ENCODE data around the gene PPP1R37. TPM values are rescaled to one million over a fixed set of nuclear protein-coding genes. Genes with fewer than 3 reads are reported as not detected.

The PPP1R37 gene
- total and polyA plus RNA-seq, 2 donors, result 16.8 to 31.6 TPM

GRCh38 chr19:45136507-45137178 lies 43.7 kb downstream of the PPP1R37 start:
- no peak for DNase-seq (ENCODE audit: extremely low spot score)
- H3K36me3 ChIP-seq (ENCODE audit: insufficient read depth), result peaks cover 1% of the 10 kb centered on the region
- WGBS, result 74% methylated on average over 12 of the region's 12 CpGs
- no peak overlapping the region for H3K27ac ChIP-seq (ENCODE audit: low read depth)
- no peaks in the 10 kb centered on the region for H3K4me1 ChIP-seq (ENCODE audit: insufficient read depth)
- H3K4me3 ChIP-seq (ENCODE audit: low read depth, low read length), result no peak overlapping the region

GRCh38 chr19:45137179-45137761 lies 44.3 kb downstream of the PPP1R37 start:
- Histone ChIP-seq H3K4me1 (ENCODE audit: insufficient read depth) (no peaks in the 10 kb centered on the region), H3K27ac (ENCODE audit: low read depth) (no peak overlapping the region), H3K4me3 (ENCODE audit: low read depth, low read length) (no peak overlapping the region), H3K36me3 (ENCODE audit: insufficient read depth) (peaks cover 1% of the 10 kb centered on the region)
- 75% methylated on average over 17 of the region's 17 CpGs for WGBS
- DNase-seq (ENCODE audit: extremely low spot score), result no peak

- no peak for DNase-seq (ENCODE audit: extremely low spot score)
- Histone ChIP-seq H3K36me3 (ENCODE audit: insufficient read depth) (peaks cover 3% of the 10 kb centered on the region), H3K27ac (ENCODE audit: low read depth) (no peak overlapping the region), H3K4me3 (ENCODE audit: low read depth, low read length) (no peak overlapping the region), H3K4me1 (ENCODE audit: insufficient read depth) (no peaks in the 10 kb centered on the region)
- WGBS, result 84% methylated on average over 11 of the region's 11 CpGs
These were observed 45.3 kb downstream of the PPP1R37 start for GRCh38 chr19:45138303-45138751.

- Histone ChIP-seq H3K36me3 (ENCODE audit: insufficient read depth) (peaks cover 3% of the 10 kb centered on the region), H3K27ac (ENCODE audit: low read depth) (no peak overlapping the region)
- WGBS, result 96% methylated on average over 24 of the region's 24 CpGs
These were observed 46.5 kb downstream of the PPP1R37 start for GRCh38 chr19:45139286-45140143.

GRCh38 chr19:45140144-45140503 lies 47.1 kb downstream of the PPP1R37 start:
- DNase-seq (ENCODE audit: extremely low spot score), result no peak
- H3K36me3 ChIP-seq (ENCODE audit: insufficient read depth), result peaks cover 3% of the 10 kb centered on the region

More at GRCh38 chr19:45139286-45140143, 46.5 kb downstream of the PPP1R37 start:
- no peak for DNase-seq (ENCODE audit: extremely low spot score)
- Histone ChIP-seq H3K4me1 (ENCODE audit: insufficient read depth) (no peaks in the 10 kb centered on the region), H3K4me3 (ENCODE audit: low read depth, low read length) (no peak overlapping the region)

GRCh38 chr19:45140533-45140932 lies 47.6 kb downstream of the PPP1R37 start:
- Histone ChIP-seq H3K4me3 (ENCODE audit: low read depth, low read length) (no peak overlapping the region), H3K36me3 (ENCODE audit: insufficient read depth) (peaks cover 3% of the 10 kb centered on the region), H3K27ac (ENCODE audit: low read depth) (no peak overlapping the region), H3K4me1 (ENCODE audit: insufficient read depth) (no peaks in the 10 kb centered on the region)
- WGBS, result 94% methylated on average over 11 of the region's 11 CpGs
- no peak for DNase-seq (ENCODE audit: extremely low spot score)

More at GRCh38 chr19:45140144-45140503, 47.1 kb downstream of the PPP1R37 start:
- no peaks in the 10 kb centered on the region for H3K4me1 ChIP-seq (ENCODE audit: insufficient read depth)
- H3K27ac ChIP-seq (ENCODE audit: low read depth), result no peak overlapping the region
- no peak overlapping the region for H3K4me3 ChIP-seq (ENCODE audit: low read depth, low read length)
- WGBS, result 88% methylated on average over 8 of the region's 8 CpGs

- H3K27ac ChIP-seq (ENCODE audit: low read depth), result no peak overlapping the region
- H3K4me3 ChIP-seq (ENCODE audit: low read depth, low read length), result no peak overlapping the region
- no peak for DNase-seq (ENCODE audit: extremely low spot score)
- peaks cover 3% of the 10 kb centered on the region for H3K36me3 ChIP-seq (ENCODE audit: insufficient read depth)
- no peaks in the 10 kb centered on the region for H3K4me1 ChIP-seq (ENCODE audit: insufficient read depth)
- 93% methylated on average over 28 of the region's 28 CpGs for WGBS
These were observed 48.4 kb downstream of the PPP1R37 start for GRCh38 chr19:45141203-45141900.

- Histone ChIP-seq H3K4me3 (ENCODE audit: low read depth, low read length) (no peak overlapping the region), H3K27ac (ENCODE audit: low read depth) (no peak overlapping the region), H3K4me1 (ENCODE audit: insufficient read depth) (no peaks in the 10 kb centered on the region), H3K36me3 (ENCODE audit: insufficient read depth) (peaks cover 3% of the 10 kb centered on the region)
- WGBS, result 93% methylated on average over 33 of the region's 33 CpGs
- no peak for DNase-seq (ENCODE audit: extremely low spot score)
These were observed 49.2 kb downstream of the PPP1R37 start for GRCh38 chr19:45142016-45142725.

- peaks cover 3% of the 10 kb centered on the region for H3K36me3 ChIP-seq (ENCODE audit: insufficient read depth)
- H3K27ac ChIP-seq (ENCODE audit: low read depth), result no peak overlapping the region
- no peak overlapping the region for H3K4me3 ChIP-seq (ENCODE audit: low read depth, low read length)
- no peak for DNase-seq (ENCODE audit: extremely low spot score)
- no peaks in the 10 kb centered on the region for H3K4me1 ChIP-seq (ENCODE audit: insufficient read depth)
- 72% methylated on average over 9 of the region's 9 CpGs for WGBS
These were observed 49.7 kb downstream of the PPP1R37 start for GRCh38 chr19:45142726-45143110.

GRCh38 chr19:45144431-45145269 lies 51.7 kb downstream of the PPP1R37 start:
- Histone ChIP-seq H3K4me1 (ENCODE audit: insufficient read depth) (no peaks in the 10 kb centered on the region), H3K4me3 (ENCODE audit: low read depth, low read length) (no peak overlapping the region), H3K36me3 (ENCODE audit: insufficient read depth) (peaks cover 2% of the 10 kb centered on the region), H3K27ac (ENCODE audit: low read depth) (no peak overlapping the region)
- DNase-seq (ENCODE audit: extremely low spot score), result no peak
- 96% methylated on average over 53 of the region's 53 CpGs for WGBS

GRCh38 chr19:45145270-45146189 lies 52.6 kb downstream of the PPP1R37 start:
- no peak for DNase-seq (ENCODE audit: extremely low spot score)
- 92% methylated on average over 54 of the region's 54 CpGs for WGBS
- H3K36me3 ChIP-seq (ENCODE audit: insufficient read depth), result peaks cover 2% of the 10 kb centered on the region
- no peak overlapping the region for H3K4me3 ChIP-seq (ENCODE audit: low read depth, low read length)
- no peak overlapping the region for H3K27ac ChIP-seq (ENCODE audit: low read depth)
- H3K4me1 ChIP-seq (ENCODE audit: insufficient read depth), result no peaks in the 10 kb centered on the region

Data from urinary bladder (tissue), 4 donors.